Gastroesophageal sphincter (tissue), 4 donors: Measurements from ENCODE around the gene CTNNA2. TPM values are rescaled to one million over a fixed set of nuclear protein-coding genes. Genes with fewer than 3 reads are reported as not detected.

Experiments used
- ATAC-seq: fragments of 150-250 bp; one replicate; pipeline ENCODE4 v1.9.1; 2016; ENCODE audit warnings: mild to moderate bottlenecking, moderate library complexity
- H3K27ac ChIP-seq, 4 donors: fragments of 200-600 bp; sonication (generic) in 3 of 4; 1 replicate in 3 of 4; 2 replicates in 1 of 4; pipeline ENCODE4 v1.5.1; 2016 to 2019
- H3K27me3 ChIP-seq: fragments of 200-600 bp; sonication (generic); one replicate; pipeline ENCODE4 v1.5.1; 2019
- H3K36me3 ChIP-seq, 2 donors: fragments of 200-600 bp; sonication (generic); one replicate each; pipeline ENCODE4 v1.5.1; 2019; ENCODE audit warnings: control low read depth in 1 of 2
- H3K4me1 ChIP-seq, 3 donors: fragments of 200-600 bp; sonication (generic); 1 replicate in 2 of 3; 2 replicates in 1 of 3; pipeline ENCODE4 v1.5.1; 2016 to 2019; ENCODE audit warnings: control low read depth in 2 of 3
- H3K4me3 ChIP-seq, 2 donors: fragments of 200-600 bp; sonication (generic); one replicate each; pipeline ENCODE4 v1.5.1; 2019; ENCODE audit warnings: mild to moderate bottlenecking in 1 of 2, moderate library complexity in 1 of 2
- H3K9me3 ChIP-seq, 3 donors: fragments of 200-600 bp; sonication (generic); one replicate each; pipeline ENCODE4 v1.5.1; 2017 to 2019; ENCODE audit warnings: control low read depth in 2 of 3
- CTCF ChIP-seq, 4 experiments: fragments of 200-600 bp in 2 of 4; fragments of 450-650 bp in 2 of 4; sonication (generic) in 1 of 4; IDR thresholded peaks; one replicate each; pipeline ENCODE4 v1.5.1; 2017 to 2019; ENCODE audit warnings: antibody characterized with exemption in 4 of 4, mild to moderate bottlenecking in 2 of 4, moderate library complexity in 2 of 4
- EP300 ChIP-seq: sonication (generic); formaldehyde crosslinking; IDR thresholded peaks from one replicate; pipeline ENCODE4 v1.6.1; 2017; ENCODE audit warnings: antibody characterized with exemption, mild to moderate bottlenecking
- POLR2A ChIP-seq, 2 donors: fragments of 450-650 bp; IDR thresholded peaks; one replicate each; pipeline ENCODE4 v1.6.1; 2017; ENCODE audit warnings: antibody characterized with exemption in 2 of 2, mild to moderate bottlenecking in 2 of 2, moderate library complexity in 1 of 2
- POLR2AphosphoS5 ChIP-seq: sonication (generic); formaldehyde crosslinking; IDR thresholded peaks from one replicate; pipeline ENCODE4 v1.6.1; 2017; ENCODE audit warnings: antibody characterized with exemption
- WGBS, 2 donors: methylation state at CpG; one replicate each; pipeline ENCODE4 v1.1.5; 2018; ENCODE audit warnings: low coverage in 1 of 2; 5-methylcytosine and 5-hydroxymethylcytosine counted together
- total RNA-seq, 4 donors: library from RNA; depleted of rRNA; stranded (reverse); fragments of >200 nt; gene quantifications; one replicate each; pipeline ENCODE4 v1.1.0, GENCODE V29; 2016

Gene CTNNA2
- total RNA-seq, 4 donors from 2014 or later: 0.15 to 4.2 (median 0.68) TPM

DNA sequence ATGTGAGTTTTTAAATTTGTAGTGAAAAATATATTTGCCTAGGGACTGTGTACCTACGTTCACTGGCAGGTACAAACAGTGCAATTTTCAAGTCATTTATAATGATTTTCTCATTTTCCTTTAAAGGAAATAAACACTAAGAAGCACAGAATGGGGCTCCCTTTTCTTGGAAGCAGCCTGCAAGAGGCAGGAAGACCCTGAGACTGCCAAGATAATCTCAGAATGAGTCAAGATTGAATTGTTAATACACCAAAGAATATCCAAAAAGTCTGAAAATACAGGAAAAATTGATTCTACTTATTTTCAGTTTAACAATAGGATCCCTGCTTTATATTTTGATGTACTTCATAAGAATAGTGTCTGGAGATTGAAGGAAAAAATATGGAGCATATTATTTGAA, 331.2 kb downstream of the CTNNA2 start:
- Histone ChIP-seq H3K4me1 (no peaks in the 10 kb centered on the region), H3K4me3 (no peak overlapping the region), H3K9me3 (no peaks in the 10 kb centered on the region), H3K27me3 (no peaks in the 10 kb centered on the region), H3K36me3 (no peaks in the 10 kb centered on the region), H3K27ac (no peak overlapping the region)
- WGBS, 2 donors: 0 to 11% methylated on average over 1 of the region's 1 CpG
- TF ChIP-seq CTCF (IDR thresholded peaks at IDR 0.05) (no peak), EP300 (no peak), POLR2AphosphoS5 (no peak), POLR2A (IDR thresholded peaks at IDR 0.05) (no peak)
- ATAC-seq: no peak

GRCh38 chr2:79846878-79847277, 334.0 kb downstream of the CTNNA2 start:
- H3K27ac ChIP-seq: no peak overlapping the region
- H3K9me3 ChIP-seq: no peaks in the 10 kb centered on the region
- no peaks in the 10 kb centered on the region for H3K36me3 ChIP-seq
- no peaks in the 10 kb centered on the region for H3K4me1 ChIP-seq
- H3K4me3 ChIP-seq: no peak overlapping the region
- 69% methylated on average over 1 of the region's 1 CpG; no CpG with 5 or more reads in 1 of the 2 donors for WGBS, 2 donors
- no peak for TF ChIP-seq CTCF (IDR thresholded peaks at IDR 0.05)
- no peak for TF ChIP-seq POLR2AphosphoS5
- no peak for TF ChIP-seq EP300
- no peak for TF ChIP-seq POLR2A (IDR thresholded peaks at IDR 0.05)
- H3K27me3 ChIP-seq: no peaks in the 10 kb centered on the region
- no peak for ATAC-seq

DNA sequence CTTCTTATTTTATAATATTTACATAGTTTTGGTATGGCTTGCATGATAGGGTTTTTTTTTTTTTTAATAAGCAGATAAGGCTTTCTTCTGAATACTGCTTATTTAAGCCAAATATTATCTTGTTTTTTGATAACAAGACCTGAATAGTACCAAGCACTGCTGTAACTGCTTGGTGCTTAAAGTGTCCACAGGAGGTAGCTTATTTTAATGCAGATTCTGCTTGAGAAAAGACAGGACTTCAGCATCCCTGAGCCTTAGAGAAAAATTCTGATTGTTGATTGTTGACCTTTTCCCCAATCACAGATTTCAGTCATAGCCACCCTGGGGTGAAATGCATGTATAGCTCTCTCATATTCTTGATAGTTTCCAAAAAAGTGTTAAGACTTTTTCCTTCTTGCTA, 336.4 kb downstream of the CTNNA2 start:
- TF ChIP-seq POLR2A (IDR thresholded peaks at IDR 0.05) (no peak), CTCF (IDR thresholded peaks at IDR 0.05) (no peak), POLR2AphosphoS5 (no peak)
- ATAC-seq: no peak
- no peak overlapping the region for H3K27ac ChIP-seq
- H3K27me3 ChIP-seq: no peaks in the 10 kb centered on the region
- no peaks in the 10 kb centered on the region for H3K36me3 ChIP-seq
- no peaks in the 10 kb centered on the region for H3K9me3 ChIP-seq
- H3K4me3 ChIP-seq: no peak overlapping the region
- H3K4me1 ChIP-seq: no peaks in the 10 kb centered on the region

DNA sequence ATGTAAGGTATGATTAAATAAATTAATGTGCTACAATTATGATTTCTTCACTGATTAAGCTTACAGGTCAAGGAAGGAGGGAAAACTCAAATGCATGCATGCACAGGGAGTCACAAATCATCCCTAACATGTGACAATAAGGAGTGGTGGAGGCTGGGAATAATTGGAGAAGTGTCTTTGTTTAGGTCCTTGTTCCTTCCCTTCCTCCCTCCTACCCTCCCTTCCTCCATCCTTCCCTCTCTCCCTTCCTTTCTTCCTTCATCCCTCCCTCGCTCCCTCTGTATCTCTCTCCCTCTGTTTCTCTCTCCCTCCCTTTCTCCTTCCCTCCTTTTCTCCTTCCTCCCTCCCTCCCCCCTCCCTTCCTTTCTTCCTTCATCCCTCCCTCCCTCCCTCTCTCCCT, 337.1 kb downstream of the CTNNA2 start:
- no peak for TF ChIP-seq POLR2AphosphoS5
- no peak for TF ChIP-seq CTCF (IDR thresholded peaks at IDR 0.05)
- TF ChIP-seq EP300: no peak
- no peak for TF ChIP-seq POLR2A (IDR thresholded peaks at IDR 0.05)
- Histone ChIP-seq H3K27ac (no peak overlapping the region), H3K9me3 (no peaks in the 10 kb centered on the region), H3K27me3 (no peaks in the 10 kb centered on the region), H3K4me1 (no peaks in the 10 kb centered on the region), H3K4me3 (no peak overlapping the region), H3K36me3 (no peaks in the 10 kb centered on the region)
- ATAC-seq: no peak
- WGBS, 2 donors: 75 to 83% methylated on average over 1 of the region's 1 CpG

GRCh38 chr2:79850912-79851311, 338.1 kb downstream of the CTNNA2 start:
- no peaks in the 10 kb centered on the region for H3K4me1 ChIP-seq
- H3K36me3 ChIP-seq: no peaks in the 10 kb centered on the region
- H3K27me3 ChIP-seq: no peaks in the 10 kb centered on the region
- no peak for ATAC-seq
- H3K9me3 ChIP-seq: no peaks in the 10 kb centered on the region
- no peak for TF ChIP-seq POLR2AphosphoS5
- TF ChIP-seq CTCF (IDR thresholded peaks at IDR 0.05): no peak
- no peak for TF ChIP-seq EP300
- no peak for TF ChIP-seq POLR2A (IDR thresholded peaks at IDR 0.05)
- H3K27ac ChIP-seq: no peak overlapping the region
- H3K4me3 ChIP-seq: no peak overlapping the region
